Stimulated activated CD8-positive, alpha-beta memory T cell treated with anti-CD3 and anti-CD28 coated beads, Interleukin-15, amount 100 ng/mL, for 24 hours (primary cell): ENCODE data around the gene B3GNT8.
A peak's percentile ranks its signal among the peaks of the same experiment; 100 is the strongest.
"Not testable (repeated sequence)": the region's sequence is repeated elsewhere in the genome, so short reads cannot be mapped to it uniquely, and the experiment has no call there.

ENCODE experiments used
- DNase-seq: peaks from one replicate; pipeline ENCODE4 v3.0.0-alpha.2; 2020; ENCODE audit warnings: low read depth

B3GNT8 gene

GRCh38 chr19:41426952-41427646 lies at the start of gene B3GNT8:
B3GNT8 (minus strand) TSS chr19:41427374; CDS start chr19:41426778, 596 bp downstream.
- peak; percentile 8 for DNase-seq

GRCh38 chr19:41476583-41476982 lies 49.4 kb upstream of the B3GNT8 start:
- no peak for DNase-seq

GRCh38 chr19:41463257-41464256 lies 36.4 kb upstream of the B3GNT8 start:
- not testable (repeated sequence) for DNase-seq

- no peak for DNase-seq
These were observed 35.3 kb upstream of the B3GNT8 start for GRCh38 chr19:41462497-41462896.

GRCh38 chr19:41457241-41457640 lies 30.1 kb upstream of the B3GNT8 start:
- DNase-seq = no peak

GRCh38 chr19:41456342-41456918 lies 29.3 kb upstream of the B3GNT8 start:
- DNase-seq = no peak

GRCh38 chr19:41455936-41456335 lies 28.8 kb upstream of the B3GNT8 start:
- DNase-seq = no peak

GRCh38 chr19:41452584-41453275 lies 25.6 kb upstream of the B3GNT8 start:
- no peak for DNase-seq

GRCh38 chr19:41449865-41450178 lies 22.6 kb upstream of the B3GNT8 start:
- DNase-seq = no peak

GRCh38 chr19:41449079-41449864 lies 22.1 kb upstream of the B3GNT8 start:
- peak; percentile 57 for DNase-seq

GRCh38 chr19:41447732-41448332 lies 20.7 kb upstream of the B3GNT8 start:
- DNase-seq = no peak

GRCh38 chr19:41445575-41445974 lies 18.4 kb upstream of the B3GNT8 start:
- DNase-seq = no peak

GRCh38 chr19:41443813-41444455 lies 16.8 kb upstream of the B3GNT8 start:
- no peak for DNase-seq

GRCh38 chr19:41442473-41443355 lies 15.5 kb upstream of the B3GNT8 start, which contains the start of gene ERICH4:
ERICH4 (plus strand) TSS chr19:41443156; CDS start chr19:41443170, 14 bp downstream.
- no peak for DNase-seq

GRCh38 chr19:41441321-41441945 lies 14.3 kb upstream of the B3GNT8 start:
- DNase-seq = no peak

GRCh38 chr19:41439441-41440222 lies 12.5 kb upstream of the B3GNT8 start, which contains the start of gene DMAC2:
DMAC2 (minus strand) TSS chr19:41439912; CDS start chr19:41439899, 13 bp downstream.
- peak; percentile 64 for DNase-seq

GRCh38 chr19:41437944-41438574 lies 10.9 kb upstream of the B3GNT8 start:
- DNase-seq = no peak

- DNase-seq = no peak
These were observed 9.4 kb upstream of the B3GNT8 start for GRCh38 chr19:41436674-41436951.
